Activated T-helper 1 cell treated with Interleukin-2 at 50 U/mL for 16 hours (primary cell): ENCODE measurements around the gene MTOR.

ENCODE experiments used
- DNase-seq: peaks from one replicate; pipeline ENCODE4 v3.0.0-alpha.2; 2020; ENCODE audit warnings: low read depth

MTOR gene

DNA sequence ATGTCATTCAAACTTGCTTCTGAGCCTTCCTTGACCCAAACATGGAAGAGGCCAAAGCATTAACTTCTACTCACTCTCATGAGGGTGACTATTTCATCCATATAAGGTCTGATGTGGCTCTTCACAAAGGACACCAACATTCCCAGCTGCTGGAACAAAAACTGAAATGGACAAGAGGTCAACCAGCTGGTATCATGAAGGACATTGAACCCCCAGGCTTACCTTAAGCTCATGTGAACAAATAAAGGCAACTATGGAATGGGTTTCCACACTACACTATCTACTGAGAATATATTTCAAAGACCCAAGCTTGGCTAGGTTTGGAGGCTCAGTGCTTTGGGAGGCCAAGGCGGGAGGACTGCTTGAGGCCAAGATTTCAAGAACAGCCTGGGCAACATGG lies 46.3 kb downstream of the MTOR start:
- no peak for DNase-seq

DNA sequence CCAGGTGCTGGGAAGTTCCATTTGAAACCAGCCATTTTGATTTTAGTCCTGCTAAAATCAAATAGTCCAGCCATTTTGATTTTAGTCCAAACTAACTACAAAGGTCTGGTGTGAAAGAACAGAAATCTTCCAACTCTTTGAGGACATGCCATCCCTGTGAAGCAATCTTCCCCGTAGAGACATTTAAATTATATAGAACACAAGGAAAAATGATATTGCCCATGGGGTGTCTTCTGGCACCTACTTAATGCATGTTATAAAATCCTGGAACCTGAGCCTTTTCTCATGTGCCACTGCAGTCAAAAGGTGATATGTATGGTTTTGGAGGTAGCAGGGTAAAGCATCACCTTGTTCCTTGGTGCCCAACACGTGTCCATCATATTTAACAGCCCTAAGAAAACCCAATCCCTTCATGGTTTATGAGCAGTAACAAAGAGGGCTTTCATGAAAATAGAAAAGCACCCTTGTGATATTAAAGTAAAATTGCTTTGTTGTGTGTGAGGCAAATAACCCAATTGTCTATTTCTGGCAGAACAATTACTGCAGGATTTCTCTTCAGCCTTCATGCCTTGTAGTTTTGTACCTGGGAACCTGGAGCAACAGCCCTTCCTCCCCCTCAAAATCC lies 46.9 kb downstream of the MTOR start:
- no peak for DNase-seq

GRCh38 chr1:11214698-11215380 lies 47.5 kb downstream of the MTOR start:
- no peak for DNase-seq

GRCh38 chr1:11211925-11212587 lies 50.3 kb downstream of the MTOR start:
- no peak for DNase-seq

GRCh38 chr1:11211461-11211860 lies 50.9 kb downstream of the MTOR start:
- DNase-seq: no peak

- no peak for DNase-seq
Measured at GRCh38 chr1:11207898-11208611, 54.3 kb downstream of the MTOR start.

DNA sequence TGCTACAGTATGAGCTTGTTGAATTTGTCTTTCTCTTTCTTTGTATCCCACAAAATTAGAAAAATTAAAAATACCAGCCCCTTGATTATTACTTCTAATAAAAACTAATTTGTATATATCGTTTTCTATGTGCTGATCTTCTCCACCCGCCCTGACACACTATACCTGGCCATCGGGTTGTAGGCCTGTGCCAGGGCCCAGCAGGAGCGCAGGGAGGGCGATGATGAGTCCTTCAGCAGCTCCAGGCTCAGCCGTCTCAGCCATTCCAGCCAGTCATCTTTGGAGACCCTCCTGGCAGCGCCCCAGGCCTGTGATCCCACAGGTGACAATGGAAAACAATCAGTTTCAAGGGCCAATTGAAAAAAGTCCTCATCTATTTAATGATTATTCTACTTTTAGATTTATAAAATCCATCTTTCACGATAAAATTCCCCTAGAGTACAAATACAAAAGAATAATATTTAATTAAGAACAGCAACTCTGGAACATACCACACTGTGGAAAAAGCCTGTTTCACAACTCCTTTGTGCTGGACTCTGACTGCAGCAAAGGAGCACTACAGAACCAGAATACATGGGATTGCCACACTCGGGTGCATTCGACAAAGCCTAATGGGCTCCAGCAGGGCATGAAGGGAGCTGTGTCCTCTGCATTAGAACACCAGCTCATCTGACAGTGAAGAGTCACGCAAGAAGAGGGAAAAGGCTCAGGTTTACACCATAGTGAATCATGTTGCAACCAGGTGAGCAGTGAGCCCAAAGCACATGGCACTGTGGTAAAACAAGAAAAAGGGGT lies 57.8 kb downstream of the MTOR start:
- DNase-seq: no peak

DNA sequence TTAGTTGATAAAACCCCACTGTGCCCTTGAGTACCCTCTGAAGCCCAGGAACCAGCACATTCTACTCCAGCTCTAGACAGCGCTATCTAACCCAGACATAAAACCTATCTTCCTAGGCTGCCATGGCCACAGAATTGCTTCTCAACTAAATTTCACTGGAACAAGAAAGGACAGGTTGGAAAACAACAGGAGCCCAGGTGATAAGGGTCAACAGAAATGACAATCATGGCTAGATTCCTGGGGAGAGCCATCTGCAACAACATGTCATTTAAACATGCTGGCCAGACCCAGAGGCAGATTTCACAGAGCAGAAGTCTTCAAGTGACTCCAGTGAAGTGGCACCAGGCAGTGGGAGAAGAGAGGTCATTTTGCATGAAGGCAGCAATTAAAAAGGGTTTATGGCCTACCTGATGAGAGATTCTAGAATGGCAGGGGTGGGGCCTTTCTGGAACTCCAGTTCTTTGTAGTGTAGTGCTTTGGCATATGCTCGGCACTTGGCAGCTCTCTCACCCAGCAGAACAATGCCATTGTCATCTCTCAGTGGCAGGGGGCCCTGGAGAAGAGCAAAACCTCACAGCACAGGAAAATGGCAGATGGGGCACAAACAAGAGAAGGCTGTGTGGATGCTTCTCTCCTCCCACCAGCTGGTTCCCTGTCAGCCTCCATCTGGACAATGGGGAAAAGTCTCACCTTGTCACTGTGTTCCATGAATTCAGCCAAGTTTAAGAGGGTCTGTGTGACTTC lies 63.3 kb downstream of the MTOR start:
- DNase-seq: no peak

DNA sequence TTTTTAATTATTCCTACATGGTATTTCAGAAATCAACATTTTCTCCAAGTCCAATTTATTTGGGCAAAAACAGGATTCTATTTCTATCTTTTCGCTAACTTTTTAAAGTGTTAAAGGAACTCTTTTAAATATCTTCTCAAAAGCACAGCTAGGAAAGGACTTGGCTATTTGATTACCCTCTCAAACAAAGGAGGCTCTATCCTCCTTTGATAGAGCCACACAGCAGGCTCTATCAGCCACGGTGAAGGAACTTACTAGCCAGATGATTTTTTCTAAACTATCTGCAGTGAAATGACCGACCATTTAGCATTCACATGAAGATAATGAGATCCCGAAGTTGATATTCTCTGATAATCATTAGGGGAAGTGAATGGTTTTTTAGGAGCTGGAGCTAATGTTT lies 64.1 kb downstream of the MTOR start:
- DNase-seq: no peak

- no peak for DNase-seq
Measured at GRCh38 chr1:11197359-11197758, 65.0 kb downstream of the MTOR start.

GRCh38 chr1:11196945-11197344 lies 65.4 kb downstream of the MTOR start:
- DNase-seq: no peak

DNA sequence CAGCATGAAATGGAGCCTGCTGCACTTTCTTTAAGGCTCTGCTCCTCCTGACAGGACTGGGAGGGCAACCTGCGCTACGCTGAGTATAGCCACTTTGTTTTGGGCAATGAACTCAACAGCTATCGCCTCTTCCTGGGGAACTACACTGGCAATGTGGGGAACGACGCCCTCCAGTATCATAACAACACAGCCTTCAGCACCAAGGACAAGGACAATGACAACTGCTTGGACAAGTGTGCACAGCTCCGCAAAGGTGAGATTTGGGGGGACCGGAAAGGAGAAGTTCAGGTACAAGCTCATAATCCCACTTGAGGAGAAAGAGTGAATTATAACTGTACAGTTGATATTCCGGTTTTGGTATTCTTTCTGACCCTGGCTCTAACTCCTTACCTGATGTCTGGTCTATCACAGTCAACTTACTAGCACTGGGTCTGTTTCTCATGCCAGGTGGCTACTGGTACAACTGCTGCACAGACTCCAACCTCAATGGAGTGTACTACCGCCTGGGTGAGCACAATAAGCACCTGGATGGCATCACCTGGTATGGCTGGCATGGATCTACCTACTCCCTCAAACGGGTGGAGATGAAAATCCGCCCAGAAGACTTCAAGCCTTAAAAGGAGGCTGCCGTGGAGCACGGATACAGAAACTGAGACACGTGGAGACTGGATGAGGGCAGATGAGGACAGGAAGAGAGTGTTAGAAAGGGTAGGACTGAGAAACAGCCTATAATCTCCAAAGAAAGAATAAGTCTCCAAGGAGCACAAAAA lies 67.8 kb downstream of the MTOR start:
- no peak for DNase-seq

DNA sequence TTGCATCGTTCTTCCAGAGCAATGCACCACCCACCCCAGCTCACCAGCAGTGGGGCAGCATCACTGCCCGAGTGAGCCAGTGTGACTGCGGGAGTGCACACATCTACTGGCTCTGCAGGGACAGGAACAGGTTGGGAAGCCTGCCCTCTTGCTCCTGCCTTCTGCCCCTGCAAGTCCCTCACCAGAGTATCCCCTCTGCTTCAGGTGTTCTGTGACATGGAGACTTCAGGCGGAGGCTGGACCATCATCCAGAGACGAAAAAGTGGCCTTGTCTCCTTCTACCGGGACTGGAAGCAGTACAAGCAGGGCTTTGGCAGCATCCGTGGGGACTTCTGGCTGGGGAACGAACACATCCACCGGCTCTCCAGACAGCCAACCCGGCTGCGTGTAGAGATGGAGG lies 69.0 kb downstream of the MTOR start:
- no peak for DNase-seq

GRCh38 chr1:11188858-11189451 lies 73.4 kb downstream of the MTOR start, which contains the start of gene ANGPTL7:
Gene ANGPTL7, plus strand, starts transcription at chr1:11189355. Its CDS starts 225 bp downstream, at chr1:11189580.
- no peak for DNase-seq

GRCh38 chr1:11188381-11188780 lies 74.0 kb downstream of the MTOR start:
- no peak for DNase-seq

GRCh38 chr1:11187931-11188330 lies 74.4 kb downstream of the MTOR start:
- no peak for DNase-seq

GRCh38 chr1:11187494-11187893 lies 74.9 kb downstream of the MTOR start:
- no peak for DNase-seq

DNA sequence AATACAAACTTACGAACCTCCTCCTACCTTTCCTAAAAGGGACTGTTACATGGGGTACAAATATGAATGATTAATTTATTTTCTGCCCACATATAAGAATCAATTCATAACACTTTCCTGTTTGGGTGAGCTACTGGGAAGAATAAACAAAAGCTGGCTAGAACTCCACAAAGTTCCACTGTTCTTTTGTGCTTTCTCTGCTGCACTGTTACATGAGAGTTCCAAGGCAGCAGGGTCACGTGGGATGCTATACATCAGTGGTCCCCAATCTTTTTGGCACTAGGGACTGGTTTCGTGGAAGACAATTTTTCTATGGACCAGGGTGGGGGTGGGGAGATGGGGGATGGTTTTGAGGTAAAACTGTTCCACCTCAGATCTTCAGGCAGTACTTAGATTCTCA lies 75.4 kb downstream of the MTOR start:
- no peak for DNase-seq

GRCh38 chr1:11184973-11185372 lies 77.4 kb downstream of the MTOR start:
- no peak for DNase-seq

DNA sequence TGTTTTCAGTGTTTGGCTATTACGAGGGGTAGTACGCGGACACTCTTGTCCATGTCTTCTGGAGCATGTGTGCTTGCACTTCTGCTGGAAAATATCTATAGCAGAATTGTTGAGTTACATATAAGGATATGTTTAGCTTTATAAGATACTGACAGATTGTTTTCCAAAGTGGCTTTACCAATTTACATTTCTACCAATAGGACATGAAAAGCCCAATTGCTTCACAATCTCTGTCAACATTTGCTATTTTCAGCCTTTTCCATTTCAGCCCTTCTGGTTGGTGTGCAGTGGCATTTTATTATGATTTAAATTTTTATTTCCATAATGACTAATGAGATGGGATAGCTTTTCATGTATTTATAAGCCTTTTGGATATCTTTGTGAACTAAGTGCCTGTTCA lies 79.5 kb downstream of the MTOR start:
- DNase-seq: no peak
